Measurements from ENCODE around the gene ATOH1.

- TF ChIP-seq, protein P1, sequence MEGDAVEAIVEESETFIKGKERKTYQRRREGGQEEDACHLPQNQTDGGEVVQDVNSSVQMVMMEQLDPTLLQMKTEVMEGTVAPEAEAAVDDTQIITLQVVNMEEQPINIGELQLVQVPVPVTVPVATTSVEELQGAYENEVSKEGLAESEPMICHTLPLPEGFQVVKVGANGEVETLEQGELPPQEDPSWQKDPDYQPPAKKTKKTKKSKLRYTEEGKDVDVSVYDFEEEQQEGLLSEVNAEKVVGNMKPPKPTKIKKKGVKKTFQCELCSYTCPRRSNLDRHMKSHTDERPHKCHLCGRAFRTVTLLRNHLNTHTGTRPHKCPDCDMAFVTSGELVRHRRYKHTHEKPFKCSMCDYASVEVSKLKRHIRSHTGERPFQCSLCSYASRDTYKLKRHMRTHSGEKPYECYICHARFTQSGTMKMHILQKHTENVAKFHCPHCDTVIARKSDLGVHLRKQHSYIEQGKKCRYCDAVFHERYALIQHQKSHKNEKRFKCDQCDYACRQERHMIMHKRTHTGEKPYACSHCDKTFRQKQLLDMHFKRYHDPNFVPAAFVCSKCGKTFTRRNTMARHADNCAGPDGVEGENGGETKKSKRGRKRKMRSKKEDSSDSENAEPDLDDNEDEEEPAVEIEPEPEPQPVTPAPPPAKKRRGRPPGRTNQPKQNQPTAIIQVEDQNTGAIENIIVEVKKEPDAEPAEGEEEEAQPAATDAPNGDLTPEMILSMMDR (IDR thresholded peaks at IDR 0.05), result no peak
- no peak for TF ChIP-seq POLR2A (IDR thresholded peaks at IDR 0.05)
Measured at GRCh38 chr4:93781198-93781597, 47.4 kb upstream of the ATOH1 start.
